ENCODE results near the gene MAP4K2.
A peak's percentile ranks its signal among the peaks of the same experiment; 100 is the strongest.
"Not testable (repeated sequence)": the region's sequence is repeated elsewhere in the genome, so short reads cannot be mapped to it uniquely, and the experiment has no call there.

The MAP4K2 gene

DNA sequence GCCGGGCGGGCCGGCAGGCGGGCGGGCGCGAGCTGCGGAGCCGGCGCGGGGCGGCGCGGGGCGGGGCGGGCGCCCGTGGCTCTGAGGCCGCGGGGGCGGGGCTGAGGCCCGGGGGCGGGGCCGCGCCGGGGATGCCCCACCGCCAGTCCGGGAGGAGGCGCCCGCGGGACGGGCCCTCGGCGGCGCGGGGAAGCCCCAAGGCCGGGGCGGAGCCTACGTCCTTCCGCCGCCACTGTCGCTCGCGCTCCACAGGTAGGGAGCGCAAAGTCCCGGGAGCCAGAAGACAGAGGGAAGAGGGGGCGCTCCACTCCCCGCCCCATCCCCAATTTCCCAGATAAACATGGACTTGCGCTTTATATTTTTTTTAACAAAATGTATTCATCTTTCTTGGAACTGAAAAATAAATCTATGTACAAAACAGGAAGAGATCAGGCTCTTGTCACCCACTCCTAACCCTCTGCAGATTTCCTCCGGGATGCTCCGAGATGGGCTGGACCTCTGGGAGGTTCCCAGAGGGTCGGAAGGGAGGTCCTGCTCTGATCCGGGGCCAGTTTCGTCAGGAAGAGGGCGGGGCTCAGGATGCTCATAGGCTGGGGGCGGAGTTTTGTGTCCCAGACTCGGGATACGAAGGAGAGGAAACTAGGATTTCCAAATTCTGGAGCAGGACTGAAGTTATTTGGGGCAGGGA is at the start of gene MAP4K2:
Gene MAP4K2, minus strand, starts transcription at position 57 of the 688 bp plus-strand sequence. CDS start 65 bp downstream, outside the sequence.
- peak; percentile 81 for DNase-seq

DNA sequence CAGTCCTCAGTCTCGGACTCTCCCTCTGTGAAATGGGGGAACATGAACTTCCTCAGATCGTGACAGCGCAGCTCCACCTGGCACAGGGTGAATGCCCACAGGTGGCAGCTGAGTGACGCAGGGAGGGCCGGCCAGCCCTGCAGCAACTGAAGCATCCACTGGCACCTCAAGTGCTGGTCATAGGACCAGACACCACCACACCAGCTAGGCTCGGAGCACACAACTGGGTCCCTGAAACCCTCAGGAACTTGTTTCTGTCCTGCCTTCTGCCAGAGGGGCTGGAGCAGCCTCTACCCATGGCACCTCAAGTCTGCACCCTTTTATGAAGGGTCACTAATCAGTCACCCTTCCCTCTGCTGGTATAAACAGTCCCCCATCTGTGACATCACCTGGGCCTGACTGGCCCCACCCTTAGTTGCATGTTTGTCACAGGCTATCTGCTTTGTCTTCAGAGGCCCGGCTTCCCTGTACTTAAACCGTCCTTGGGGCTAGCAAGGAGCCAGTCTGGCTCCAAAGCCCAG is 48.9 kb upstream of the MAP4K2 start:
- no peak for DNase-seq

DNA sequence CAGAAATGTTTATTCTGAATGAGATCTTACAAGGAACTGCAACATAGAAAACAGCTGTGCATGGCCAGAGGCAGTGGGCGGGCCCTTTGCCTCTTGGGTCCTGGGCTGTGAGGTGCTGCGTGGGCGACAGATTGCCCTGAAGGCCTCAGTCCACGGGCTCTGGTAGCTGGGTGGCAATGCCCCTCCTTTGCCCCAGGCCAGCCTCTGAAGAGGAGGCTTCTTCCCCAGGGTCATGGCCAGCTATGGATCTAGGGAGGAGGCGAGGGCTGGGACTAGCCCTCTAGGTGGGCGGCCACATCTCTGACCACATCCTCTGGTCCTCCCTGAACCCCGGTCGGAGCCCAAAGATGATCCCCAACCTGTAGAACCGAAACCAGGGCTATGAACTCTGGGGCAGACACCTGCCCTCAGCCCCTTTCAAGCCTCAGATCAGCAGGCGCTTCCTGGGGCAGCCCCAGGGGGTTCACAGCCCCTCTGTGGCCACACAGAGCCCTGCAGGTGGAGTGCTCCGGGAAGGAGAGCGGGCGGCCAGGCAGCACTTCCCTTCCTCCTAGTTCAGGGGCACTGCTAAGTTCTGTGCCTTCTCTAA is 48.1 kb upstream of the MAP4K2 start:
- DNase-seq: peak; percentile 29

DNA sequence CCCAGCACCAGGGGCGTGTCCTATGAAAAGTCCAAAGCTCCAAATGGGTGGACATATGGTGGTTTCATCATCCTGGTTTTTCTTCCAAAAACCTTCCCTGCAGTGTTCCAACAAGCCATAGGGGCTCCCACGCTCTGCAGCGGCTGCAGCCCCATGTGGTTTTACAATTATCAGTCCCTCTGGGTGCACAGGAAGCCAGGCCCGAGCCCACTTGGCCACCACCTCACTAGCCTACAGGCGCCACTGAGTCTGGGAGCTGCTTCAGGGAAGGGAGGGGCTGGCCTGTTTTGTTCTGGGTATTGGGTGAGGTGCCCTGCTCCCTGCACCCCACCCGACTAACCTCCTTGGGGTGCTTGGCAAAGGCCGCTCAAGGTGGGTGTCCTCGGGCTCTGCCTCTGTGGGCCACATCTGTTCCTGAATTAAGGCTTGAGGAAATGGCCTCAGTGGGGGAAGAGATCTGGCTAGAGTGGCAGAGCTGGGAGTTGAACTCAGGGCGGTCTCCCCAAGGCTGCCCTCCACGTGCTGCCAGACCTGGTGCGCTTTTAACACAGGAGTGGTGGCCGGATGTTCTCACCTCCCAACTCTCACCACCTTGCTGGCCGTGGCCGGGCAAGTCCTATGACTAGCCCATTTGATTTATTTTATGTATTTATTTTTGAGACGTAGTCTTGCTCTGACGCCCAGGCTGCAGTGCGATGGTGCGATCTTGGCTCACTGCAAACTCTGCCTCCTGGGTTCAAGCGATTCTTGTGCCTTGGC is 46.8 kb upstream of the MAP4K2 start:
- DNase-seq: no peak

DNA sequence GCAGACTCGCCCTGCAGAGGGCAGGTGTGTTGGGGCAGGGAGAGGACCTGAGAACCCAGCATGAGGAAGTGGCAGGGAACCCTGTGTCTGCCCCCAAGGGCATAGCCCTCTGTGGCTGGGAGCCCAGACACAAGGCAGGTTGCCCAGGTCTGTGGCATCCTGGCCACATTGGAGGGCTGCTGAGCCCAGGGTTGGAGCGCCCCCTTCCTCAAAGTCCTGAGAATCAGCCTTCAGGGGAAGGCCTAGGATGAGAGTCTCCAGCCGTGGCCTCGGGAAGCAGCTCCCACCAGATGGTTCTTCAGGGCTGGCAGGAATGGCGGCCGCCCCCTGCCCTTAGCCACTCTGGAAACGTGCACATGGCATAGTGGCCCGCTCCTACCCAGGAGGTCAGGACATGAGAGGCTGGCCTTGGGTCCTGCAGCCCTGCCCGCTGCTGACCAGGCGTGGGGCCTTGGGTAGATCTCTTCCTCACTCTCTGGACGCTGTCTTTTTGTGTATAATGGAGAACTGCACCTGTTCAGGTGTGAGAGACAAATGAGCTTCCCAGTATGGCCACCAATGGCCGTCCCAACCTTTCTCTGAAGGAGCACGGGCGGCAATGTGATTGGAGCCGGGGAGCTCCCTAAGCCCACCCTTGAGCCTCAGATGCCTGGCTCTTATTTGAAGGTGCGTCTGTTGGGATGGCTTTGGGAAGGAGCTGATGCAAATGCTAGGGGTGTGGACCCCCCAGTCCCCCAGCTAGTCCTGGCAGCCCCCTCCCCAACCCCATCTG is 46.0 kb upstream of the MAP4K2 start:
- DNase-seq: no peak

DNA sequence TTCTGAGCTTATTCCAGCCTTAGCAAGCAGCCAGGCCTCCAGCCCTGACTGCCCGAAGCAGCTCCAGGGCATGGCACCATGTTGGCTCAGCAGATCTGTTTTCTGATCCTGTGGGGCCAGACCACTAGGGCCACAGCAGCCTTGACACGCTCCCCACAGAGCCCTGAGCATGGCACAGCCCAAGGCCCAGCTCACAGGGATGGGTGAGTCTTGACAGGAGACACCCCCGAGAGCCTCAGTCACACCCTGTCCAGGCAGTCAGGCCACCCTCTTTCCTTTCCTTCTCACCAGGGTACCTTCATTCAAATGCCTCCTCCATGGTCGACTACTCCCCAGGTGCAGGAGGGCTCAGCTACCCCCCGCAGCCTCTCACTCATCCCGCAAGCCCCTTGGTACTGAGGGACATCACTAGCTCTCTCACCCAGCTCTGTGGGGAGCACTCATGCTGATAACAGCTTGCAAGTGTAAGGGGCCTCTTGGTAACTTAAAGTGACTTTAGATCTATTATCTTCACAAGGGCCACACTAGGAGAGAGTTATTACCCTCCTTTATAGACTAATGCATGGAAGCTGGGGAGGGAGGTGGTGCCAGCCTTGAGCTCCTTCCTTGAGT is 45.3 kb upstream of the MAP4K2 start:
- DNase-seq: no peak

DNA sequence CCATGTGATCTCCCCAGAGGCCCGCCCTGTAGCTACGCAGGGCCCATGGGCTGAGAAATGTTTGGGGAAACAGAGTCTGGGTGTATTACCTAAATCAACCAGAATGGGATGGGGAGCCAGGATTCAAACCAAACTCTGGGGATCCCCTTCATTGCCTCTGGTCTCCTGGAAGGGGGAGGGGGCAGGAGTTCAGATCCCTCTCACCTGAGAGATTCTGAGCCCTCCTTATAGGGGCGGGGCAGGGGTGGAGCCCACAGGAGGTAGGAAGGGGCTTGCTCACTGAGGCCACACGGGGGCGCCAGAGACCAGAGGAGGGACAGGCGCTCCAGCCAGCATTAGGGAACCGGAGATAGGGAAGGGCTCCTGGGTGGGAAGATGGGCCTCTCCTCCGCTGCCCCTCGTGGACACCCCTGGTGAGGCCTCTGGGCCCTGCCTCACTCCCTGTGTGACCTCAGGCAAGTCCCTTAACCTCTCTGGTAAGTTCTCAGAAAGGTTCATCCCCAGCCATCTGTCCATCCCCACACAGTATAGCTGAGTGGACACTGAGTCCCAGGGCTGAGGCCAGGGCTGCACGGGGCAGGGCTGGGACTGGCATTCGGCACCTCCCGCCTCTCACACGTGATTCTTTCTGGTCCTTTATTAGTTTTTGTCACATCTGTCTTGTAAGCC is 44.1 kb upstream of the MAP4K2 start:
- DNase-seq: peak; percentile 93

DNA sequence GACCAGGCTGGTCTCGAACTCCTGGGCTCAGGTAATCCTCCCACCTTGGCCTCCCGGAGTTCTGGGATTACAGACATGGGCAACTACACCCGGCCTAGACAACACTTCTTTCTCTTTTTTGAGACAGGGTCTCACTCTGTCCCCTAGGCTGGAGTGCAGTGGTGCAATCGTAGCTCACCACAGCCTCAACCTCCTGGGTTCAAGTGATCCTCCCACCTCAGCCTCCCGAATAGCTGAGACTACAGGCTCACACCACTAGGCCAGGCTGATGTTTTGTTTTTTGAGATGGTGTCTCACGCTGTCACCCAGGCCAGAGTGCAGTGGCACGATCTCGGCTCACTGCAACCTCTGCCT is 42.7 kb upstream of the MAP4K2 start:
- DNase-seq: not testable (repeated sequence)

DNA sequence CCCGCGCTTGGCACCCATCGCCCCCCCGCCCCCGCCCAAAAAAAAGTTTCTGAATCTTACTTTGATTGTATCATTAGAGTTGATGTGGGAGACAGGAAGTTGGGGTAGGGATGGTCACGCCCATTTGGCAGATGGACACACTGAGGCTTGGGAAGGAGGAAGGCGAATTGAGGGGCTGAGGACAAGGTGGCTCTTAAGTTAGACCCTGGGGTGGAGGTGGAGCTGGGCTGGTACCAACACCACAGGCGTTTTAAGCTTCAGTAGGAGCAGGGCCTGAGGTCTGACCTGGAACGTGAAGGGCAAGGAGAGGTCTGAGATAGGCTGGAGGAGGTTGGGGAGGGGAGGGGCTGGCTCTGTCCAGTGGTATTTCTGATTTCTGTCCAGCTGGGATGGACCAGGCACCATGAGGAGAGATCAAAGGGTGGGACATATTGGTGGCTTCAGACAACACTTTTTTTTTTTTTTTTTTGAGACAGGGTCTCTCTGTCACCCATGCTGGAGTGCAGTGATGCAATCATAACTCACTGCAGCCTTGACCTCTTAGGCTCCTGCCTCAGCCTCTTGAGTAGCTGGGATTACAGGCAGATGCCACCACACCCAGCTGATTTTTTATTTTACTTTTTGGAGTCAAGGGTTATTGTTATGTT is 42.2 kb upstream of the MAP4K2 start:
- no peak for DNase-seq

DNA sequence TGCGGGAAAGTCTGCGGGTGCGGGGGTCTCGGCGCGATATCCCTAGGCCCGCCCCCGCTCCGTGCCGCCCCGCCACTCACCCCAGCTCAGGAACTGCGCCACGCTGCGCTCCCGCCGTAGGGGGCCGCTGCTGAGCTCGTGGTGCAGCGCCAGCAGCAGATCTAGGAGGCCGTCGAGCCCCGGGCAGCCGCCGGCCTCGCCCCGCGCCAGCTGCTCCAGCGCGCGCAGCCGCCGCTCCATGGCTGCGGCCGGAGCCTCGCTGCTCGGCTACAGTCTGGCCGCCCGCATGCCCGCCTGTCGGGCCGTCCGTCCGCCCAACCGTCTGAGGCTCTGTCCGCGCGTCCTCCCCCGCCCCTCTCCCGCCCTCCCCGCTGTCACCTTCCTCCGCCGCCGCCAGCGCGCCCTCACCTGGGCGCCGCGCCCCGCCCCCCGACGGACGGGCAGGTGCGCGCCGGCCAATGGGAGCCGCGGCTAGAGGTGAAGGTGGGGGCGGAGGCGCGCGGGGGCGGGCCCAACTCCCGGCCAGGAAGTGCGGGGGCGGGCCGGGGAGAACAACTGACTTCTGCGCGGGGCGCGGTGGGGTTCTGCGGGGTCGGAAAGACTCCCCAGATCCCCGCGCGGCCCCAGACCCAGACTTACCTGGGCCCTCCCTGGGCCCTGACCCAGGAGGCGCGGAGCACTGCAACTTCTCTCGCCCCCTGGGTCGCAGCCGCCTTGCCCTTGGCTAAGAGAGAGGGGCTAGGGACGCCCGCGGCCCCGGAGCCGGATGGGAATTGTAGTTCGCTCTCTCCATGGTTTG is 41.5 kb upstream of the MAP4K2 start, which contains the start of gene CDC42BPG:
Gene CDC42BPG, minus strand, starts transcription at position 324 of the 799 bp plus-strand sequence. Its CDS starts 84 bp downstream, at position 240.
- DNase-seq: peak; percentile 92

DNA sequence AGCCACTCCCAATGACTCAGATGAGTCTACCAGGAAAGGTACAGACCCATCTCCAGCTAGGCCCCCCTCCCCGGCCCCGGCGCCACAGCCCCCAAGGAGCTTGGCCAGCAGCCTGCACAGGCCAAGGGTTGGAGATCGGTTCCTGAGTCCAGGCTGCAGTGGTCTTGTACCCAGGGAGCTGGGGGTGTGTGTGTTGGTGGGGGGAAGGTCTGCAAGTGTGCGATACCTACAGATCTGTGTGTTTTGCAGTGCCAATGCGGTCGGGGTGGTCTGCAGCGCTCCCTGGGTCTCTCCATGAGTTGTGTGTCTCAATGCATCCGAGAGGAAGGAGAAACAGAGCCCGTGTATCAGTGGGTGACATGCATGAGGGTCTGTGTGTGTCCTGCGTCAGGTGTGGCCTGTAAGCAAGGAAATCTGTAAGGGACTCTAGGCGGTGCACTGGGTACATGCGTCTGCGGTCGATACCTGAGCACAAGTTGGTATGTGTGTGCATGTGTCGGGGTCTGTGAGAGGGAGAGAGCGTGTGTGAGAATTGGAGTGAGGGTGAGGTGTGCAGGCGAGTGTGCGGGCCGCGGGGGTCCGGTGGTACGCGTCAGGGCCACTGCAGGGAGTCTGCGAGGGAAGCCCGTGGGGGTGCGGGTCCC is 40.8 kb upstream of the MAP4K2 start:
- DNase-seq: peak; percentile 52

DNA sequence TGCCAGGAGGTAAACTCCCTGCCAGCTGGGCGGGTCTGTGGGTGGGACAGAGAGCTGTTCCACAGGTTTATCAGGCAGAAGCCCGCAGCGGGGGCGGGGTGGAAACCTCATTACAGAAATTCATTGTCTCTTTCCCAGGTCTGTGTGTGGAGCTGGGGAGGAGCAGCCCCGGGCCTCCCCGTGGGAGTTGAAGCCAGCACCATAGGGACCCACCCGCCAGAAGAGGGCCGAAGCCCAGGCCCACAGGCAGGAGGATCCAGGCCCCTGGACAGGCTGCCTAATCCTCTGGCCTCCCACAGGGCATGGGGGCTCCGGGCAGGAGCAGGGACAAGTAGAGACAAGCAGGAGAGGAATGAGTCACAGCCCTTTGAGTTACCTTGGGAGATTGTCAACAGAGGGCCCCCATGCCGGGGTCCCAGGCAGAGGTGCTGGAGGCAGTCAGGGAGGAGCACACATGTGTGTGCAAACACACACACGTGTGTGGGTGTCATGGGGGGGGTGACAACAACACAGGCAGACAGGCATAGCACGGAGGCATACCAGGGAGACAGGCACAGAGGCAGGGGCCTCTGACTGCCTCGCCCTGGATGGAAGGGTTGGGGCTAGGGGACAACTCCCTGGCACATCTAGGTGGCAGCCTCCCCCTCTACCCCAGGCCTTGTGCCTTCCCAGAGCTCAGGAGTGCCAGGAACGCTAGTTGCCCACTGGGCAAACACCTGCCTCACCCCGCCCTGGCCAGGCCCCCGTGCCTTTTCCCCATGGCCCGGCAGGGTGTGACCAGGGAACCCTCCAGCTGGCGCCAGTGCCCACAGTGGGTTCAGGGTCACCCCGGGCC is 40.1 kb upstream of the MAP4K2 start:
- peak; percentile 47 for DNase-seq

DNA sequence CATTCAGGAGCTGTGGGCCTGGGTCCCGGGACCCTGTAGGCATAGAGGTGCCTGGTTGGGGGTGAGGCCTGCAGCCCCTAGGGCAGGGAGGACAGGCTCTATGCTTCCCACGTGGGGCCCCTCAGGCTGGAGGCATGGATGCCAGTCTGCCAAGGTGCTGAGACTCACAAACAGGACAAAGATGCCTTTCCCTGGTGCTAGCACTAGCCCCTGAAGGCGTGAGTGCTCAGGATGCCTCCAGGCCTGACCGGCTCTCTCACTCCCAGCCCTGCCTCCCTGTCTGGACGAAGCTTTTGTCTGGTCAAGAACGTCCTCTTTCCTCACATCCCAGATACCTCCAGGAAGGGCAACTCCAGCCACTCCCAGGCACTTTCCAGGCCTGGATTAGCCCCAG is 39.3 kb upstream of the MAP4K2 start:
- DNase-seq: no peak

DNA sequence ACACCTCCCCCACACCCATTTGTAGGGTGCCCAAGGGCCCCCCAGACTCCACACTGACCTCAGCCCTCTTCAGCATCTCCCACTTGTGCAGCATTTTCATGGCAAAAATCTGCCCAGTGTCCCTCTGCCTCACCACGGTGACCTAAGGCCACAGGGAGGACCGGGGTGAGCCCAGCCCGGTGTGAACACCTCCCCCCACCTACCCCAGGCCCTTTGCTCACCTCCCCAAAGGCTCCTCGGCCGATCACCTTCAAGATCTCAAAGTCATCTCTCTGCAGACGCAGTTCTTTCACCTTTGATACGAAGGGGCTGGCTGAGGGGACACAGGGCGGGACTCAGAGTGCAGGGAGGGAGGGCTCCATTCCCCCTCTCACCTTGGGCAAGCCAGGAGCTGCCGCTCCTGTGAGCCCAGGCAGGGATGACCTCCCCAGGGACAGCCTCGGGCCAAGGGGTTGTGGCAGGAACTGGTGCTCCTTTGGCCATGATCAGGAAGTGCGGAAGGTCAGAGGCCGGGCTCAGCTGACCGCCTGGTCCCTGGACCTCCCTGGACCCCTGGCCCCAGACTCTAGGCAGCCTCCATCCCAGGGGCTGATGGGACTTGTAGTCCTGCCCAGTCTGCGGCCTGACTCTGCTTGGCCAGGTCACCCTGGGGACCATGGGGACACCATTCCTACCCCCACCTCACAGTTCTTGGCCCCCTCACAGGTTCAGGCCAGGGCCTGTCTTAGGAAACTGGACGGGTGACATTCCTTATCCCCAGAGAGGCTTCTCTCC is 38.8 kb upstream of the MAP4K2 start:
- no peak for DNase-seq

DNA sequence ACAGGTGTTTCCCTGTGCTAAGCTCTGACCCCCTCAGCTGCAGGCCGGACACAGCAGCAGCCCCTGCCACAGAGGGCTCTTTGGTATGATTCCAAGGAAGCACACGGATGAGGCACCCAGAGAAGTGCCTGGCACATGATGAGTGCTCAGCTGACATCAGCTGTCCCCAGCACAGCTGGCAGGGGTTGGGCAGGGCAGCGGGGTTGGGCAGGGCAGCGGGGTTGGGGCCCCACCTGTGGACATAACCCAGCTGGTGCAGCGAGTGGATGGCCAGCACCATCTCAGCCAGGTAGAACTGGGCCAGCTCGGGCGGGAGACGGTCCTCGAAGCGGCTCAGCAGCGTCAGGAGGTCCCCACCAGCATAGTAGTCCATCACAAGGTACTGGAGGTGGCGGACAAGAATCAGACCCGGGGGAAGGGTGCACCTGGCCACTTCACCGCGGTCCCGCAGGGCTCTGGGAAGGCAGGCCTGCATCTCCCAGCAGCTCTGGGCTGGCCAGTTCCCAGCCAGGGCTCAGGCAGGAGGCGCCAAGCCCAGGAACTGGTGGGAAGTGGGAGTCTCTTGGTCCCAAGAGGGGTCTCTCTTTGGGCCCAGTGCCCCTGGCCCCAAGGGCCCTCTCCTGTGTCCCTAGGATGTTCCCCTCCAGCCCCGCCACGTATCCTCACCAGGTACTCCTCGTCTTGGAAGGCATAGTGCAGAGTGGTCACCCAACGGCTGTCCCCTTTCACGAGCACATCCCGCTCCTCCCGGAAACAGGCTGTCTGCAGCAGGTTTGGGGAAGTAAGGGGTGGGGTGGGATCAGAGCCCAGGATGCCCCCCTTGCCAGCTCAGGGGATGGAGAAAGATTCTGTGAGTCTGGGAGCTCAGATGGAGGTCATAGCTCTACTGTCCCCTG is 37.1 kb upstream of the MAP4K2 start:
- DNase-seq: no peak

DNA sequence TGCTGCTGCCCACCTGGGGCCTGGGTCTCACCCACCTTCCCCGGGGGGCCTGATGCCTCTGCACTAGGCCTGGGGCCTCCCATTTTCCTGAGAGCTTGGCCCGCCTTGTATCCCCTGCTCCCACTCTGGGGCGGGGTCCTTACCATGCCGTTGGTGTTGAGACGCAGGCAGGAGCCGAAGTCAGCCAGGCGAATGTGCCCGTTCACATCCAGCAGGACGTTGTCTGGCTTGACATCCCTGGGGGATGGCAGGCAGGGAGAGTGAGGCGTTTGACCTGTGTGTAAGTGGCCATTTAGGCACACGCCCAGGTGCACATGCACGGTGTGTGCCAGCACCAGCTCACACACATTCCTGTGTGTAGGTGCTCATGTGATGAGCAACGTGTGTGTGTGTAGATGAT is 36.3 kb upstream of the MAP4K2 start:
- DNase-seq: no peak
